Stimulated activated effector memory CD8-positive, alpha-beta T cell treated with anti-CD3 and anti-CD28 coated beads, Interleukin-12 subunit alpha, Interleukin-12 subunit beta, amount 100 ng/mL, for 72 hours (primary cell): ENCODE results near the gene CEL.
A peak's percentile ranks its signal among the peaks of the same experiment; 100 is the strongest.
"Not testable (repeated sequence)": the region's sequence is repeated elsewhere in the genome, so short reads cannot be mapped to it uniquely, and the experiment has no call there.

Experiments
- ATAC-seq: fragments of 150-1000 bp; cut with Tn5 transposase; 2 replicates; pipeline ENCODE4 v1.10.0; 2021
- DNase-seq, 2 donors: peaks; one replicate each; pipeline ENCODE4 v3.0.0; 2021 to 2022; ENCODE audit warnings: low spot score in 2 of 2
- H3K27ac Mint-ChIP-seq: one replicate; pipeline ENCODE4 v1.8.0; 2022; ENCODE audit warnings: mild to moderate bottlenecking, mixed read lengths
- H3K36me3 Mint-ChIP-seq: one replicate; pipeline ENCODE4 v1.8.0; 2022; ENCODE audit warnings: mild to moderate bottlenecking, mixed read lengths
- H3K4me1 Mint-ChIP-seq: one replicate; pipeline ENCODE4 v1.8.0; 2022; ENCODE audit warnings: mixed read lengths
- H3K4me3 Mint-ChIP-seq: one replicate; pipeline ENCODE4 v1.8.0; 2022; ENCODE audit warnings: mild to moderate bottlenecking, mixed read lengths
- H3K9me3 Mint-ChIP-seq: one replicate; pipeline ENCODE4 v1.8.0; 2022; ENCODE audit warnings: mixed read lengths

The CEL gene

DNA sequence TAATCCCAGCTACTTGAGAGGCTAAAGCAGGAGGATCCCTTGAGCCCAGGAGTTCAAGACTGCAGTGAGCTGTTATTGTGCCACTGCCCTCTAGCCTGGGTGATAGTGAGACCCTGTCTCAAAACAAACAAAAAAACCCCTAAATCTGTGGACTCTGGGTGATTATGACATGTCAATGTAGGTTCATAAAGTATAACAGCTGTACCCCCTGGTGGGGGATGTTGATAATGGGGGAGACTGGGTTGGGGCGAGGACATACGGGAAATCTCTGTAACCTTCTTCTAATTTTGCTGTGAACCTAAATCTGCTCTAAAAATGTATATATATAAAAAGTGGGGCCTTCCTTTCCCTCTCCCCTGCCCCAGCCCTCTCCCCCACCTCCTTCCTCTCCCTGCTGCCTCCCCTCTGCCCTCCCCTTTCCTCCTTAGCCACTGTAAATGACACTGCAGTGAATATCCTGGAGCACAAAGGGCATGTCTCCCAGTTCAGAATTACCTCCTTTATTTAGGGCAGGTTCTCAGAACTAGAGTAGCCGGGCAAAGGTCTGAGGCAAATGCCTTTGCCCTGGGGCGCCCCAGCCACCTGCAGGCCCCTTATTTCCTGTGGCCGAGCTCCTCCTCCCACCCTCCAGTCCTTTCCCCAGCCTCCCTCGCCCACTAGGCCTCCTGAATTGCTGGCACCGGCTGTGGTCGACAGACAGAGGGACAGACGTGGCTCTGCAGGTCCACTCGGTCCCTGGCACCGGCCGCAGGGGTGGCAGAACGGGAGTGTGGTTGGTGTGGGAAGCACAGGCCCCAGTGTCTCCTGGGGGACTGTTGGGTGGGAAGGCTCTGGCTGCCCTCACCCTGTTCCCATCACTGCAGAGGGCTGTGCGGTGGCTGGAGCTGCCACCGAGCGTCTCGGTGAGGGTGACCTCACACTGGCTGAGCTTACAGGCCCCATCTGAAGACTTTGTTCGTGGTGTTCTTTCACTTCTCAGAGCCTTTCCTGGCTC, 19.3 kb downstream of the CEL start:
- not testable (repeated sequence) for H3K27ac Mint-ChIP-seq, H3K4me1 Mint-ChIP-seq, H3K4me3 Mint-ChIP-seq, ATAC-seq, DNase-seq, H3K36me3 Mint-ChIP-seq, H3K9me3 Mint-ChIP-seq

DNA sequence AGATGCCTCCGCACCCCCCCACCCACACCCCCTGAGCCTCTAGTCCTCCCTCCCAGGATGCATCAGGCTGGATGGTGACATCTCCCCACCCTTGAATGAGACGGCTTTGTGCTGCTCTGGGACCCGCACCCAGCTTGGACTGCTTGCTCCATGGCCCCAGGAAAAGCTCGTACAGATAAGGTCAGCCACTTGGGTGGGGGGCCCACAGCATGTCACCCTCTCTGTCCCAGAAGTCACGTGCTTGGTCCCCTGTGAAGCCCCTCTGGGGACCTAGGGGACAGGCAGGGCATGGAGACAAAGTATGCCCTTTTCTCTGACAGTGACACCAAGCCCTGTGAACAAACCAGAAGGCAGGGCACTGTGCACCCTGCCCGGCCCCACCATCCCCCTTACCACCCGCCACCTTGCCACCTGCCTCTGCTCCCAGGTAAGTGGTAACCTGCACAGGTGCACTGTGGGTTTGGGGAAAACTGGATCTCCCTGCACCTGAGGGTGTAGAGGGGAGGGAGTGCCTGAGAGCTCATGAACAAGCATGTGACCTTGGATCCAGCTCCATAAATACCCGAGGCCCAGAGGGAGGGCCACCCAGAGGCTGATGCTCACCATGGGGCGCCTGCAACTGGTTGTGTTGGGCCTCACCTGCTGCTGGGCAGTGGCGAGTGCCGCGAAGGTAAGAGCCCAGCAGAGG, 20.3 kb downstream of the CEL start:
- not testable (repeated sequence) for H3K27ac Mint-ChIP-seq, H3K9me3 Mint-ChIP-seq, DNase-seq, ATAC-seq, H3K36me3 Mint-ChIP-seq, H3K4me3 Mint-ChIP-seq, H3K4me1 Mint-ChIP-seq

- not testable (repeated sequence) for ATAC-seq, H3K4me3 Mint-ChIP-seq, DNase-seq
Observed at GRCh38 chr9:133083688-133084087, 21.9 kb downstream of the CEL start.

DNA sequence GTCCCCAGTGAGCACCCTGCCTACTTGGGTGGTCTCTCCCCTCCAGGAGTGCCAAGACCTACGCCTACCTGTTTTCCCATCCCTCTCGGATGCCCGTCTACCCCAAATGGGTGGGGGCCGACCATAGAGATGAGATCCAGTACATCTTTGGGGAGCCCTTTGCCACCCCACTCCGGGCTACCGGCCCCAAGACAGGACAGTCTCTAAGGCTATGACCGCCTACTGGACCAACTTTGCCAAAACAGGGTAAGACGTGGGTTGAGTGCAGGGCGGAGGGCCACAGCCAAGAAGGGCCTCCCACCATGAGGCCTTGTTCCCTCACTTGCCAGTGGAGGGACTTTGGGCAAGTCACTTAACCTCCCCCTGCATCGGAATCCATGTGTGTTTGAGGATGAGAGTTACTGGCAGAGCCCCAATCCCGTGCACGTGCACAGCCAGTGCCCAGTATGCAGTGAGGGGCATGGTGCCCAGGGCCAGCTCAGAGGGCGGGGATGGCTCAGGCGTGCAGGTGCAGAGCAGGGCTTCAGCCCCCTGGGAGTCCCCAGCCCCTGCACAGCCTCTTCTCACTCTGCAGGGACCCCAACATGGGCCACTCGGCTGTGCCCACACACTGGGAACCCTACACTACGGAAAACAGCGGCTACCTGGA, 24.6 kb downstream of the CEL start:
- not testable (repeated sequence) for H3K27ac Mint-ChIP-seq, H3K36me3 Mint-ChIP-seq, H3K4me3 Mint-ChIP-seq, H3K9me3 Mint-ChIP-seq, H3K4me1 Mint-ChIP-seq, DNase-seq, ATAC-seq

More at GRCh38 chr9:133083688-133084087, 21.9 kb downstream of the CEL start:
- not testable (repeated sequence) for H3K4me1 Mint-ChIP-seq, H3K36me3 Mint-ChIP-seq, H3K27ac Mint-ChIP-seq, H3K9me3 Mint-ChIP-seq

GRCh38 chr9:133086894-133087293, 25.1 kb downstream of the CEL start:
- ATAC-seq (no peak), DNase-seq (no peak)
- no peaks in the 10 kb centered on the region for H3K4me1 Mint-ChIP-seq
- no peaks in the 10 kb centered on the region for H3K36me3 Mint-ChIP-seq
- no peak overlapping the region for H3K27ac Mint-ChIP-seq
- no peaks in the 10 kb centered on the region for H3K9me3 Mint-ChIP-seq
- H3K4me3 Mint-ChIP-seq: no peak overlapping the region

- no peak for ATAC-seq
- H3K4me1 Mint-ChIP-seq: no peaks in the 10 kb centered on the region
- no peaks in the 10 kb centered on the region for H3K9me3 Mint-ChIP-seq
- H3K36me3 Mint-ChIP-seq: no peaks in the 10 kb centered on the region
- no peak overlapping the region for H3K4me3 Mint-ChIP-seq
- no peak overlapping the region for H3K27ac Mint-ChIP-seq
- no peak for DNase-seq
Observed at GRCh38 chr9:133087429-133088145, 25.8 kb downstream of the CEL start.

DNA sequence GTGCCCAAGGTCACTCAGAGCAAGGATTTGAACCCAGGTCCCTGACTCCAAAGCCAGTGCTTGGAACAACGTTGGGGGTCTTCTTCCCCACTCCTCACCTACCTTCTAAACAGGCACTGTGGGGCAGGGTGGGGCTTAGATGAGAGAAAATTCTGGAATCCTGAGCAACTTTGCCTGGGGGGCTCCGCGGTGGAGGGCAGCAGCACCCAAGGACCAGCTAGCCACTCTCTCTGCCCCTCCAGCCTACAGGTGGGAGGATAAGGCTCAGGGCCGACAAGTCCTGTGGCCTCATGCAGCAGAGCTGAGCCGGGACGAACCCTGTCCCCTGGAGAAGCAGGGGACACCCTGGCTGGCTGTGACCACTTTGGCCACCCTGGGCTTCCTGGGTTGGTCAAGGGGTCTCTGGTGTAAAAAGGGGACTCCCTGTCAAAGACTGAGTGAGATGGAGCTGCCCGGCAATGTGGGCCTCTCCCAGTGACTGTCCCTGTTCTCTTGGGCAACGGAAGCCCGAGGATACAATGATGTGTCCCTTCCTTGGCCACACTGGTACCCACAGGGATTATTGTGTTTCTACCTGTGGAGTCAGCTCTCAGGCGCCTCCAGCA, 26.5 kb downstream of the CEL start:
- Mint-ChIP-seq H3K27ac (no peak overlapping the region), H3K4me1 (no peaks in the 10 kb centered on the region), H3K4me3 (no peak overlapping the region), H3K36me3 (no peaks in the 10 kb centered on the region), H3K9me3 (no peaks in the 10 kb centered on the region)
- ATAC-seq (no peak), DNase-seq (no peak)

GRCh38 chr9:133088756-133089155, 27.0 kb downstream of the CEL start:
- H3K4me3 Mint-ChIP-seq: no peak overlapping the region
- DNase-seq (no peak), ATAC-seq (no peak)
- H3K4me1 Mint-ChIP-seq: no peaks in the 10 kb centered on the region
- H3K36me3 Mint-ChIP-seq: no peaks in the 10 kb centered on the region
- no peak overlapping the region for H3K27ac Mint-ChIP-seq
- no peaks in the 10 kb centered on the region for H3K9me3 Mint-ChIP-seq

DNA sequence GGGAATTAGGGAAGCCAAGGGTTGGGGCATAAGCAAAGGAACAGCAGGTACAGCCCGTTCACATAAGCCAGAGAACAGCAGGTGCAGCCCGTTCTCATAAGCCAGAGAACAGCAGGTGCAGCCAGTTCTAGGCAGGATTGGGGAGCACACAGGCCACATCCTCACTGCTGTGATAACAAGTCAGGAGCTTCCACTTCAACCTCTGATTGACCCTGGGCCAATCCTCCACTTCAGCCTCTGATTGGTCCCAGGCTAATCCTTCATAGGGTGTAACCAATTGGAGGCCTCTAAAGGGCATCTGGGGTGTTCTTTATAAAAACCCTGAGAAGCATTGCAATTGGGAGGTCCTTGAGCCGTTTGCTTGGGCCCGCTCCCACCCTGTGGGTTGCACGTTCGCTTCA, 27.5 kb downstream of the CEL start:
- Mint-ChIP-seq H3K9me3 (no peaks in the 10 kb centered on the region), H3K4me3 (no peak overlapping the region), H3K27ac (no peak overlapping the region), H3K36me3 (peaks cover under 1% of the 10 kb centered on the region), H3K4me1 (no peaks in the 10 kb centered on the region)
- DNase-seq (no peak), ATAC-seq (no peak)

- DNase-seq (no peak), ATAC-seq (no peak)
- H3K4me1 Mint-ChIP-seq: no peaks in the 10 kb centered on the region
- H3K4me3 Mint-ChIP-seq: no peak overlapping the region
- peaks cover 3% of the 10 kb centered on the region for H3K9me3 Mint-ChIP-seq
- H3K27ac Mint-ChIP-seq: no peak overlapping the region
- peaks cover 10% of the 10 kb centered on the region for H3K36me3 Mint-ChIP-seq
Observed at GRCh38 chr9:133090187-133090586, 28.4 kb downstream of the CEL start.

DNA sequence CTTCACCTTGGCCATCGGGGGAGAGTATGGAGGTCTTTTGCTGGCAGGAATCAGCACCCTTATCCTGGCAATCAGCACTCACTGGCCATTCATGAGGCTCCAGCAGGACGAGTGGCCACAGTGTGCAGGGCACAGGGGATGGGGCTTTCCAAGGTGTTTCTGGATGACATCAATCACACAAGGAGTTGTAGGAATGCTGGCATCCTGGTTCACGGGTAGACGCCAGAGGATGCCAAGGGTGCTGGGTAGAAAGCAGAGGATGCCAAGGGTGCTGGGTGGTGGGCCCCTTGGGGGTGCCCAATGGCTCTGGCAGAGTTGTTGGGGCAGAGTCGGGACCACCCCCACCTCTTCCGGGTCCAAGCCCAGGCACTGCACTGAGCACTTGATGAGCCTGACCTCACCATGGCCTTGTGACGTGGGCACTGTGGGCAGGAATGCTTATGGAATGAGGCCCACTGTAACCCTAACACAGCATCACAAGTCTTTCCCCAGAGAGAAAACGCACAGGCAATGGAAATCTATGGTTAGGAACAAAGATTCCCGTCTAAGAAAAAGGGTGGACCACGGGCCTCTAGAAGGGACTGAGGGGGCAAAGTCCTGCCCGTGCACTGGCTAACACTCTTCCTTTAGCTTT, 29.1 kb downstream of the CEL start:
- Mint-ChIP-seq H3K9me3 (peaks cover 4% of the 10 kb centered on the region), H3K4me3 (no peak overlapping the region), H3K4me1 (no peaks in the 10 kb centered on the region), H3K36me3 (peaks cover 14% of the 10 kb centered on the region), H3K27ac (peak overlapping the region; percentile 48)
- no peak for DNase-seq
- no peak for ATAC-seq

DNA sequence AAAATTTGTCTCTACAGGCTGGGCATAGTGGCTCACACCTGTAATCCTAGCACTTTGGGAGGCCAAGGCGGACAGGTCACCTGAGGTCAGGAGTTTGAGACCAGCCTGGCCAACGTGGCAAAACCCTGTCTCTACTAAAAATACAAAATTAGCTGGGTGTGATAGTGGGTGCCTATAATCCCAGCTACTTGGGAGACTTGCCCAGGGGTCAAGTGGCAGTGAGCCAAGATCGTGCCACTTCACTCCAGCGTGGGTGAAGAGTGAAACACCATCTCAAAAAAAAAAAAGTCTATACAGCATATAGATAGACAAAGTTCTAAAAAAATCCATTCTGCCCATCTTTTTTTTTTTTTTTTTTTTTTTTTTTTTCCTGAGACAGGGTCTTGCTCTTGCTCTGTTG, 32.6 kb downstream of the CEL start:
- not testable (repeated sequence) for H3K27ac Mint-ChIP-seq, ATAC-seq, H3K4me3 Mint-ChIP-seq, H3K4me1 Mint-ChIP-seq, DNase-seq
- Mint-ChIP-seq H3K36me3 (peaks cover 48% of the 10 kb centered on the region), H3K9me3 (peaks cover 11% of the 10 kb centered on the region)

- Mint-ChIP-seq H3K4me1 (no peaks in the 10 kb centered on the region), H3K27ac (no peak overlapping the region), H3K36me3 (peaks cover 54% of the 10 kb centered on the region), H3K4me3 (no peak overlapping the region), H3K9me3 (peaks cover 11% of the 10 kb centered on the region)
- DNase-seq: no peak
- no peak for ATAC-seq
Observed at GRCh38 chr9:133094842-133095393, 33.1 kb downstream of the CEL start.

GRCh38 chr9:133098104-133098754, 36.4 kb downstream of the CEL start:
- Mint-ChIP-seq H3K9me3 (peaks cover 11% of the 10 kb centered on the region), H3K27ac (peak overlapping the region; percentile 46), H3K4me3 (no peak overlapping the region), H3K4me1 (peaks cover 5% of the 10 kb centered on the region), H3K36me3 (peaks cover 87% of the 10 kb centered on the region)
- DNase-seq: no peak
- no peak for ATAC-seq
